Measurements from ENCODE around the gene PKD1L1. TPM values are rescaled to one million over a fixed set of nuclear protein-coding genes. Genes with fewer than 3 reads are reported as not detected.

The PKD1L1 gene
- total and polyA plus RNA-seq, 2 experiments from 2014 or later: 0.15 to 0.54 TPM

DNA sequence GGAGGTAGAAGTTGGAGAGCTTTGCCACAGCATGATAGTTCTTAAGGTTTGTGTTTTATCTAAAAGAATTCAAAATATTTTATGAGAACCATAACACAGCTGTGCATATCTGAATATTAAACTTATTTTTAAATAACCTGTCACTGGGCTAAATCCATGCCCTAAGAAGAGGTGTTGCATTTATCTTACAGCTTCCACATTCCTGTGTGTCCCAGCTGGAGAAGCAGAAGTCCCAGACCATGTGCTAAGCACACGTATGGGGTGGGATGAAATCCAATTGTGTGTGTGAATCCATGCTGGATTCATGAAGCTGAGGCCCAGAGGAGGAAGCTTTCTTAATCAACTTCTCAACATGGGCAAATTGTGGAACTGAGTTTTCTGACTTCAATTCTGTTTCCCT lies 121.5 kb downstream of the PKD1L1 start:
- H3K27me3 ChIP-seq: no peaks in the 10 kb centered on the region
- peak in 1 of 2 donors; percentile 15 for DNase-seq (ENCODE audit: low read depth in 1 of 2, low spot score in 1 of 2)
- TF ChIP-seq, protein P1, sequence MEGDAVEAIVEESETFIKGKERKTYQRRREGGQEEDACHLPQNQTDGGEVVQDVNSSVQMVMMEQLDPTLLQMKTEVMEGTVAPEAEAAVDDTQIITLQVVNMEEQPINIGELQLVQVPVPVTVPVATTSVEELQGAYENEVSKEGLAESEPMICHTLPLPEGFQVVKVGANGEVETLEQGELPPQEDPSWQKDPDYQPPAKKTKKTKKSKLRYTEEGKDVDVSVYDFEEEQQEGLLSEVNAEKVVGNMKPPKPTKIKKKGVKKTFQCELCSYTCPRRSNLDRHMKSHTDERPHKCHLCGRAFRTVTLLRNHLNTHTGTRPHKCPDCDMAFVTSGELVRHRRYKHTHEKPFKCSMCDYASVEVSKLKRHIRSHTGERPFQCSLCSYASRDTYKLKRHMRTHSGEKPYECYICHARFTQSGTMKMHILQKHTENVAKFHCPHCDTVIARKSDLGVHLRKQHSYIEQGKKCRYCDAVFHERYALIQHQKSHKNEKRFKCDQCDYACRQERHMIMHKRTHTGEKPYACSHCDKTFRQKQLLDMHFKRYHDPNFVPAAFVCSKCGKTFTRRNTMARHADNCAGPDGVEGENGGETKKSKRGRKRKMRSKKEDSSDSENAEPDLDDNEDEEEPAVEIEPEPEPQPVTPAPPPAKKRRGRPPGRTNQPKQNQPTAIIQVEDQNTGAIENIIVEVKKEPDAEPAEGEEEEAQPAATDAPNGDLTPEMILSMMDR (IDR thresholded peaks at IDR 0.05; ENCODE audit: low read depth, low read length): no peak
- no peak overlapping the region for H3K27ac ChIP-seq
- H3K4me1 ChIP-seq (ENCODE audit: low read depth): no peaks in the 10 kb centered on the region
- H3K36me3 ChIP-seq: no peaks in the 10 kb centered on the region
- H3K4me3 ChIP-seq: no peak overlapping the region
- H3K9me3 ChIP-seq (ENCODE audit: low read depth): no peaks in the 10 kb centered on the region

DNA sequence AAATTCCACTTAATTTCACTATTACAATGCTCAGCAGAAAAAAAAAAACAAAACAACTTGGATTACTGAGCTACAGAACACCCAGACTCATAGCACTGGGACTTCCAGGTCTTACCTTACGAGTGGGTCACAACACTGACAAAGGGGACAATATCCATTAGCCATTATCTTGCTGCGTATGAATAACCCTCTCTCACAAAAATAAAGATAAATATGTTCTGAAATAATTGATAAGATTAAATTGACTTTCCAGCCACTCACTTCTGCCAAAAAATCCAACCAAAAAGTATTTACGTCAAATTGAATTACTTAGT lies 128.7 kb downstream of the PKD1L1 start:
- no peak overlapping the region for H3K4me3 ChIP-seq
- H3K36me3 ChIP-seq: no peaks in the 10 kb centered on the region
- no peaks in the 10 kb centered on the region for H3K27me3 ChIP-seq
- H3K4me1 ChIP-seq (ENCODE audit: low read depth): no peaks in the 10 kb centered on the region
- TF ChIP-seq, protein P1 (IDR thresholded peaks at IDR 0.05; ENCODE audit: low read depth, low read length): no peak
- no peaks in the 10 kb centered on the region for H3K9me3 ChIP-seq (ENCODE audit: low read depth)
- no peak overlapping the region for H3K27ac ChIP-seq
- DNase-seq (ENCODE audit: low read depth in 1 of 2, low spot score in 1 of 2): no peak

DNA sequence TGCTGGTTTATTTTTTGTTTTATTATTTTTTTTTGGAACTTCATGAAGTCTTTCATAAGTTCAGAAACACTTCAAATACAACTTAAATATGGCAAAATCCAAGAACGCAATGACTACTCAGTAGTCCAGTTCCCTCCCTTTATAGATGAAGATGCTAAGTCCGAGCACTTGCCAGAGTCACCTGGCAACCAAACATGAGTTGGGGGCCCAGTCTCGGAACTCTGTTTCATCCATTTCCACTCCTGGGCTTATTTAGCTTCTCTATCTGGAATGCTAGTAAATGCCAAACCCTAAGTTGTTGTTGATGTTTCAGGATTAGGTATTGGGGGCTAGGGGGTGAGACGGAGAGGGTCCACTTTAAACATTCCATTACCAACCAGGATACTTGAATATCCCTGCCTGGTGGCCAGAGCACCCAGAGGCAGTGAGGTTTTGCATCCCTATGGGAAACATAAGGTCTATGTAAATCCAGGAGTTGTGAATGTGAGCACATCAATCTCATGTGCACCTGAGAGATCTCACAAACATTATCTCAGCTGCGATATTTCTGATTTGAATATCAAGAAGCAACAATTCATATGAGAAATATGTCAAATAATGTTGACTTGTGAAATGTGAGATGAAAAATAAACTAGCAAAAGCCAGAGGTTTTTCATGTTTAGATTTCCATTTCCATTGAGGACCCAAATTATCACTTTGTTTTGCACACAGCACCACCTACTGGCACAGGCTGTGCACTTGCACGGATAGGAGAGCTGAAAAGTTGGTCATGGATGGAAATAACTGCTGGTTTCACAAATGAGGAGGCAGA lies 129.3 kb downstream of the PKD1L1 start:
- TF ChIP-seq, protein P1 (IDR thresholded peaks at IDR 0.05; ENCODE audit: low read depth, low read length): peak; percentile 98
- H3K36me3 ChIP-seq: no peaks in the 10 kb centered on the region
- no peaks in the 10 kb centered on the region for H3K27me3 ChIP-seq
- no peaks in the 10 kb centered on the region for H3K4me1 ChIP-seq (ENCODE audit: low read depth)
- no peak overlapping the region for H3K4me3 ChIP-seq
- DNase-seq (ENCODE audit: low read depth in 1 of 2, low spot score in 1 of 2): peak; percentile 70 to 86
- no peak overlapping the region for H3K27ac ChIP-seq
- no peaks in the 10 kb centered on the region for H3K9me3 ChIP-seq (ENCODE audit: low read depth)

DNA sequence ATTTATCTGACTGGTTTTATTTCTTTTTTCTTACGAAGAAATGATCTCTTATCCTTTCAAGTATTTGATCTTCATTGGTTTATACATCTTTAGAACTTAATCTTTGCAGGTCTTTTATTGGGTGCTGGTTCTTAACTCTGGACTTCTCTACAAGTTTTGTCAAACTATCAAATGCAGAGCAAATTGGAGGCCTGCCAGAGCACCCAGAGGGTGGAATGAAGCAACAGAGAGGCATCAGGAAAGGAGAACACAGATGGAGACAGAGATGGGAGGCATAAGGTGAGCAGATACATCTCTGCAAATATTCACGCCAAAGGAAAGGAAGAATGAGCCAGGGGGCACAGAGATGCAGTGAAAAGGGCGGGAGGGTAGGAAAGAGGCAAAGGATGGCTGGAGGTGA lies 130.3 kb downstream of the PKD1L1 start:
- H3K4me1 ChIP-seq (ENCODE audit: low read depth): no peaks in the 10 kb centered on the region
- TF ChIP-seq, protein P1 (IDR thresholded peaks at IDR 0.05; ENCODE audit: low read depth, low read length): no peak
- peak in 1 of 2 donors; percentile 22 for DNase-seq (ENCODE audit: low read depth in 1 of 2, low spot score in 1 of 2)
- H3K27ac ChIP-seq: no peak overlapping the region
- H3K27me3 ChIP-seq: no peaks in the 10 kb centered on the region
- no peaks in the 10 kb centered on the region for H3K9me3 ChIP-seq (ENCODE audit: low read depth)
- H3K4me3 ChIP-seq: no peak overlapping the region
- no peaks in the 10 kb centered on the region for H3K36me3 ChIP-seq

DNA sequence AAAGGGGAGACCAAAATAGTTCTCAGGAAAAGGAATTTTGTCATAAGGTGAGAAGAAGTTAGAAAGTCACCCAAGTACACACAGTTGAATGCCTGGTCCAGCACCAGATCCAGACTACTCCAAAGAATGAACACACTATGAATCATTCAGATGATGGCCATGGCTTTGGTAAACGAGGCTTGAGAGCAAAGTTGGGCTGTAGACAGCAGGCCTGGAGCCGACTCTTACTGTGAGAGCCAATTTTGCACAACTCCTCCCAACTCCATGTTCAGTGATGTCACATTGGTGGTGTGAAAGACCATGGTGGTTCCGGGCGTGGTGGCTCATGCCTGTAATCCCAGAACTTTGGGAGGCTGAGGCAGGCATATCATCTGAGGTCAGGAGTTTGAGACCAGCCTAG lies 131.6 kb downstream of the PKD1L1 start:
- H3K4me1 ChIP-seq (ENCODE audit: low read depth): no peaks in the 10 kb centered on the region
- no peak for DNase-seq (ENCODE audit: low read depth in 1 of 2, low spot score in 1 of 2)
- no peaks in the 10 kb centered on the region for H3K9me3 ChIP-seq (ENCODE audit: low read depth)
- TF ChIP-seq, protein P1 (IDR thresholded peaks at IDR 0.05; ENCODE audit: low read depth, low read length): no peak
- no peaks in the 10 kb centered on the region for H3K27me3 ChIP-seq
- no peak overlapping the region for H3K4me3 ChIP-seq
- H3K36me3 ChIP-seq: no peaks in the 10 kb centered on the region
- no peak overlapping the region for H3K27ac ChIP-seq
